ENCODE data around the gene MYO7A.

Gene MYO7A

DNA sequence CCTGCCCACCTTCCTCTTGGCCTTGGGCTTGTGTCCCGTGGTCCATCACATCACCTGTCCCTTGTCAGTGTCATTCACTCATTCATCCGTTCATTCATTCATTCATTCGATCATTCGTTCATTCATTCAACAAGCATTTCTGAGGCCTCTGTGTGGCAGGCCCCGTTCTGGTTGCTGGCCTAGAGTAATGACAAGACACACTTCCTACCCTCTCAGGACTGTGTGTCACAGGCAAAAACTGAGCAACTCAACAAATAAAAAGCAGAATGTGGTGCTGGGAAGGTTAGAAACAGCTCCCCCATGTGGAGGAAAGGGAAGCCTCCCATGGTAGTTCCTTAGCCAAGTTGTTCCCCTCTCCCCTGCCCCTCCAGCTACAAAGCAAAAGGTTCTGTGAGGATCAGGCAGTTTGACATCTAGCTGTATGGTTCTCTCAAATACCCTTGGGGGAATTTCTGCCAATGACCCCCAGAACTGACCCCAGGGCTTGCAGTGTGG lies 27.0 kb upstream of the MYO7A start:
- H3K4me3 ChIP-seq (ENCODE audit: low read depth, low read length) = no peak overlapping the region
- DNase-seq (ENCODE audit: low read depth) = peak; percentile 22
- TF ChIP-seq, protein P1, sequence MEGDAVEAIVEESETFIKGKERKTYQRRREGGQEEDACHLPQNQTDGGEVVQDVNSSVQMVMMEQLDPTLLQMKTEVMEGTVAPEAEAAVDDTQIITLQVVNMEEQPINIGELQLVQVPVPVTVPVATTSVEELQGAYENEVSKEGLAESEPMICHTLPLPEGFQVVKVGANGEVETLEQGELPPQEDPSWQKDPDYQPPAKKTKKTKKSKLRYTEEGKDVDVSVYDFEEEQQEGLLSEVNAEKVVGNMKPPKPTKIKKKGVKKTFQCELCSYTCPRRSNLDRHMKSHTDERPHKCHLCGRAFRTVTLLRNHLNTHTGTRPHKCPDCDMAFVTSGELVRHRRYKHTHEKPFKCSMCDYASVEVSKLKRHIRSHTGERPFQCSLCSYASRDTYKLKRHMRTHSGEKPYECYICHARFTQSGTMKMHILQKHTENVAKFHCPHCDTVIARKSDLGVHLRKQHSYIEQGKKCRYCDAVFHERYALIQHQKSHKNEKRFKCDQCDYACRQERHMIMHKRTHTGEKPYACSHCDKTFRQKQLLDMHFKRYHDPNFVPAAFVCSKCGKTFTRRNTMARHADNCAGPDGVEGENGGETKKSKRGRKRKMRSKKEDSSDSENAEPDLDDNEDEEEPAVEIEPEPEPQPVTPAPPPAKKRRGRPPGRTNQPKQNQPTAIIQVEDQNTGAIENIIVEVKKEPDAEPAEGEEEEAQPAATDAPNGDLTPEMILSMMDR (IDR thresholded peaks at IDR 0.05; ENCODE audit: insufficient read depth, low read depth, low read length, missing control alignments) = peak; percentile 47

DNA sequence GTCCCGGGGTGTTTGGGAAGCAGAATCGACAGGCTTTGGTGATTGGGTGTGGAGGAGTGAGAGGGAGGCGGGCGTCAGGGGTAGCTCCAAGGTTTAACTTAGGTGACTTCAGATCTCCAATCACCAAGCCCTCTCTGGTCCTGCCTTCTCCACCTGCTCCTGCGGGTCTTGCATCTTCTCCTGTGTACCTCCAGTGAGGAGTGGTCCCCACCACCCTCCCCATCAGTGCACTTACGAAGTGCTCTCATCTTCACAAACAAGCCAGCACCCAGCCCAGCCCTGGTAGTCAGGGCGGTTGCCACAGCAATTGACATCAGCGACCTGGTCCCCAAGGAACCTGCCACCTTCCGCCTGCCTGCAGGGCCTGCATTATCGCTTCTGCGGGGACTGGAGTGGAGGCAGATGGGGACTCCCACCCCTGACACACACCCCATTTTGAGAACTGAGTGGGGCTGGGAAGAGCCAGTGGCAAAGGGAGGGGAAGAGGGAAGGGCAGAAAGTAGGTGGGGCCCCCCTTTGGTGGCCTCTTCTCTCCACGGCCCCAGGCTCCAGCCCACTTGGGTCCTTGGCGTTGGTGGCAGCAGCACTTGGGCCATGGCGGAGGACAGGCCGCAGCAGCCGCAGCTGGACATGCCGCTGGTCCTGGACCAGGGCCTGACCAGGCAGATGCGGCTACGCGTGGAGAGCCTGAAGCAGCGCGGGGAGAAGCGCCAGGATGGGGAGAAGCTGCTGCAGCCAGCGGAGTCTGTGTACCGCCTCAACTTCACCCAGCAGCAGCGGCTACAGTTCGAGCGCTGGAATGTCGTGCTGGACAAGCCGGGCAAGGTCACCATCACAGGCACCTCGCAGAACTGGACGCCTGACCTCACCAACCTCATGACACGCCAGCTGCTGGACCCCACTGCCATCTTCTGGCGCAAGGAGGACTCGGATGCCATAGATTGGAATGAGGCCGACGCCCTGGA lies 25.5 kb upstream of the MYO7A start, which contains the start of gene OMP:
Gene OMP, plus strand, starts transcription at position 595 of the 965 bp plus-strand sequence. Its CDS starts 0 bp downstream, at position 595.
- DNase-seq (ENCODE audit: low read depth) = no peak
- H3K4me3 ChIP-seq (ENCODE audit: low read depth, low read length) = no peak within 1 kb of the TSS
- TF ChIP-seq, protein P1 (IDR thresholded peaks at IDR 0.05; ENCODE audit: insufficient read depth, low read depth, low read length, missing control alignments) = no peak

DNA sequence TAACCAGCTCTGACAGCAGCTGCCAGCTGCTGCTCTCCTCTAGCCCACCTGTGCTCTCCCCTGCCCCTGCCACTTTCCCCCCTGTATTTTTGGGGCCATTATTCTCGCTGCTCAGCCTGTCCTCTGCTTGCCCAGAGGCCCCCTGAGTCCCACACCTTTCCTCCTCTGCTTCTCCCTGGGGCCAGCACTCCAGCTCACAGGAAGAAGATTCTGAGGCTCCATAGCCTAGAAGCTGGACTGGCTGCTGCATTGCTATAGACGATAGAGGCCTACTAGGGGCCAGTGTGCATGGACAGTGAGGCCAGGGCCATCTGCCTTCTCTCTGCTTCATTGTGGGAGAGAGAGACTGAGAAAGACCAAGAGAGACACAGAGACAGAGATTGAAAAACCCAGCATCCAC lies 24.7 kb upstream of the MYO7A start:
- no peak for DNase-seq (ENCODE audit: low read depth)
- H3K4me3 ChIP-seq (ENCODE audit: low read depth, low read length) = no peak overlapping the region
- TF ChIP-seq, protein P1 (IDR thresholded peaks at IDR 0.05; ENCODE audit: insufficient read depth, low read depth, low read length, missing control alignments) = no peak

DNA sequence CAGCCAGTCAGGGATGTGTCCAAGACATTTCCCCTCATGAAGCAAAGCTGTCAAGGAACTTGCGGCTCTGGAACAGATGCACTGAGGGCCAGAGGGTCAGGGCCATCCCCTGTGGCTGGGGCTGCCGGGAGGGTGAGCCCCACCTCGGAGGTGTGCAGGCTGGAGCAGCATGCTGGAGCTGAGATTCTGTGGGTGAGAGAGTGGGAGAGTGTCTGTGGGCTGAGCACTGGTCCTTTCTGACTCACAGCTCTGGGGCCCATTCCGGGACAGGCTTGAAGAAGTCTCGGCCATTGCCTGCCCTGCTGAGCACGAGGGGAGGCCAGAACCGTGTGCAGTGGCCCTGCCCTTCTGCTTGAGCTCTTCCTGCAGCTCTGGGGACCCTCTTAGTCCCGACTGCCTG lies 23.3 kb upstream of the MYO7A start:
- TF ChIP-seq, protein P1 (IDR thresholded peaks at IDR 0.05; ENCODE audit: insufficient read depth, low read depth, low read length, missing control alignments) = no peak
- no peak overlapping the region for H3K4me3 ChIP-seq (ENCODE audit: low read depth, low read length)
- DNase-seq (ENCODE audit: low read depth) = no peak

DNA sequence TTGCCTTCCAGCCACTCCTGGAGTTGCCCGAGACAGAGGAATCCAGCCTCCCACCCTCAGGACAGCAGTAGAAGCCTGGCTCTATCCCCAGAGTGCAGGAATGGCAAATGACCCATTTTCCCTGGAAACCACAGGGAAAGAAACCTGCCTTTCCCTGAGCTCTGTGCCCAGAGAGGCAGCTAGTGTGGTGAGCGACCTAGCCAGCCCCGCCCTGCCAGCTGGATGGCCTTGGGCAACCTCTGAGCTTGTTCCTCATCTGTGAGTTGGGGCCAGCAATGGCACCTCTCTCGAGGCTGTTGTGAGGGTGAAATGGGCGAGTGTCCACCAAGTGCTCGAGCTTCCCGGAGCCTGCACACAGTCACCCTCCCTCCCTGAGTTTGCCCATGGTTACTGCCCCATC lies 21.7 kb upstream of the MYO7A start:
- TF ChIP-seq, protein P1 (IDR thresholded peaks at IDR 0.05; ENCODE audit: insufficient read depth, low read depth, low read length, missing control alignments) = no peak
- no peak overlapping the region for H3K4me3 ChIP-seq (ENCODE audit: low read depth, low read length)
- no peak for DNase-seq (ENCODE audit: low read depth)

DNA sequence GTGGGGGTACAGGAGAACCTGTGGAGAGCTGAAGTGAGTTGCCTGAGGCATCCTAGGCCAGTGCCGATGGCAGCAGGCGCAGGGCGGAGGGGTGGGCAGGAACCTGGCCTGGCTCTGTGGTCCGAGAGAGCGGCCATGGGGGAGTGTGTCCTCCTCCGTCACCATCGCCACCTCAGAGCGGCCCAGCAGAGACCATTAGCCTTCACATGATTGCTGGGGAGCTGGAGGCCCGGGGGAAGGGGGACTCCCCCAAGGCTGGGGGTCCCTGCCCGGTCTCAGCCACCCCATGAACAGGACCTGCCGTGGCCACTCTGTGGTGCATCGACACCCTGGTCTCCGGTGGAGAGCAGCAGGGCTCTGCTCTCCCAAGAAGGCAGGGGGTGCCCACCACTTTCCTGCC lies 21.3 kb upstream of the MYO7A start:
- DNase-seq (ENCODE audit: low read depth) = no peak
- TF ChIP-seq, protein P1 (IDR thresholded peaks at IDR 0.05; ENCODE audit: insufficient read depth, low read depth, low read length, missing control alignments) = no peak
- H3K4me3 ChIP-seq (ENCODE audit: low read depth, low read length) = no peak overlapping the region
